PFSK-1 (cell line): Measurements from ENCODE around the gene UBQLN1. TPM values are rescaled to one million over a fixed set of nuclear protein-coding genes. Genes with fewer than 3 reads are reported as not detected.

ENCODE experiments used
- FOXP2 ChIP-seq: optimal IDR thresholded peaks from 2 replicates; pipeline ENCODE3; 2011; ENCODE audit warnings: borderline replicate concordance, control low read depth, inconsistent platforms; ENCODE audit not compliant: insufficient read depth; ENCODE audit errors: extremely low read length, extremely low read depth
- POLR2AphosphoS5 ChIP-seq: IDR thresholded peaks from 2 replicates; pipeline ENCODE4 v1.6.1; 2012; ENCODE audit warnings: low read depth, mild to moderate bottlenecking, control low read depth, low read length, moderate library complexity
- SIN3A ChIP-seq: IDR thresholded peaks from 2 replicates; pipeline ENCODE4 v1.6.1; 2012; ENCODE audit warnings: mild to moderate bottlenecking, low read length, moderate library complexity, borderline replicate concordance; ENCODE audit not compliant: insufficient read depth
- TAF1 ChIP-seq: IDR thresholded peaks from 2 replicates; pipeline ENCODE4 v1.6.1; 2012; ENCODE audit warnings: low read length, control low read depth, borderline replicate concordance; ENCODE audit not compliant: insufficient read depth
- polyA plus RNA-seq: library from polyadenylated mRNA; unstranded; fragments of >200 nt; gene quantifications from one replicate; pipeline ENCODE4 v1.2.1, GENCODE V29; 2012; ENCODE audit warnings: low read depth, missing spikeins; ENCODE audit not compliant: insufficient read length
- TF ChIP-seq, protein P1 (sequence below), 2 experiments: IDR thresholded peaks; 2 replicates each; pipeline versions ENCODE4 v1.6.1 to v1.8.0; 2011 to 2012; ENCODE audit warnings: low read depth in 2 of 2, low read length in 2 of 2, control low read depth in 1 of 2, inconsistent platforms in 1 of 2, mild to moderate bottlenecking in 1 of 2, moderate library complexity in 1 of 2; ENCODE audit not compliant: insufficient read depth in 1 of 2

UBQLN1 gene
- polyA plus RNA-seq: 80.6 TPM

DNA sequence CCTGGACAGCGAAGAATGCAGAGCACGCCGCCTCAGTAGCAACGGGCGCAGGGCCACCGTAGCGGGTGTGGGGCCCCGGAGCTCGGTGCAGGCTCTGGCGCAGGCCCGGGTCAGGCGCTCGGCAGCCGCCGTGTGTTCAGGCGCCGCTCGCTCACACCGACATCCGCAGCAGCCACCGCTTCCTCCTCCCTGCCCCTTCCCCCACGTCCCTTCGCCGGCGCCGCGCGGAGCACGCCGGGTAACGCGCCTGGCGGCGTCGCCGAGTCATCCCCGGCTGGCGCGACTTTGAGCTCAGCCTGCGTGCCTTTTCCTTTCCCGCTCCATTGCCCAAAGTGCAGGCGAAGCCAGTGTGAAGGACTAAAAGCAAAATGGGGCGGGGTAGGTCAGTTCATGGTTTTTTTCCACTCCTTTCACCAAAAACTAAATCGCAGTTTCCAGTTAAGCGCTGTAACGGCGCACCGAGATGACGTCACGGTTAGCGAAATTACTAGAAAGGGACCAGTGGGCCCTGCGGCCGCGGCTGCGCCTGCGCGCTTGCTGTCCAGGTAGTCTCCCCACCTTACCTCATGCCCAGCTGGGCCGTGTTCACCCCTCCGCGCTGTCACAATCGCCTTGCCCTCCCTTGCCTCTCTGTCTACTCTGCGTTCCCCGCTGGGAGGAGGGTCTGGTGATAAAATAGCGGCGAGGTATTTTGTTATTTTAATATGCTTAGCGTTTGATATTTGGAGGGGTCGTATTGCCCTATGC lies at the start of gene UBQLN1:
UBQLN1 (minus strand) TSS at position 191 of the 747 bp plus-strand sequence. CDS start 279 bp downstream, outside the sequence.
- peak; percentile 86 for TF ChIP-seq POLR2AphosphoS5
- peak; percentile 71; the same call in 1 of the 2 replicates for TF ChIP-seq TAF1
- peak; percentile 92 for TF ChIP-seq FOXP2
- TF ChIP-seq, protein P1, sequence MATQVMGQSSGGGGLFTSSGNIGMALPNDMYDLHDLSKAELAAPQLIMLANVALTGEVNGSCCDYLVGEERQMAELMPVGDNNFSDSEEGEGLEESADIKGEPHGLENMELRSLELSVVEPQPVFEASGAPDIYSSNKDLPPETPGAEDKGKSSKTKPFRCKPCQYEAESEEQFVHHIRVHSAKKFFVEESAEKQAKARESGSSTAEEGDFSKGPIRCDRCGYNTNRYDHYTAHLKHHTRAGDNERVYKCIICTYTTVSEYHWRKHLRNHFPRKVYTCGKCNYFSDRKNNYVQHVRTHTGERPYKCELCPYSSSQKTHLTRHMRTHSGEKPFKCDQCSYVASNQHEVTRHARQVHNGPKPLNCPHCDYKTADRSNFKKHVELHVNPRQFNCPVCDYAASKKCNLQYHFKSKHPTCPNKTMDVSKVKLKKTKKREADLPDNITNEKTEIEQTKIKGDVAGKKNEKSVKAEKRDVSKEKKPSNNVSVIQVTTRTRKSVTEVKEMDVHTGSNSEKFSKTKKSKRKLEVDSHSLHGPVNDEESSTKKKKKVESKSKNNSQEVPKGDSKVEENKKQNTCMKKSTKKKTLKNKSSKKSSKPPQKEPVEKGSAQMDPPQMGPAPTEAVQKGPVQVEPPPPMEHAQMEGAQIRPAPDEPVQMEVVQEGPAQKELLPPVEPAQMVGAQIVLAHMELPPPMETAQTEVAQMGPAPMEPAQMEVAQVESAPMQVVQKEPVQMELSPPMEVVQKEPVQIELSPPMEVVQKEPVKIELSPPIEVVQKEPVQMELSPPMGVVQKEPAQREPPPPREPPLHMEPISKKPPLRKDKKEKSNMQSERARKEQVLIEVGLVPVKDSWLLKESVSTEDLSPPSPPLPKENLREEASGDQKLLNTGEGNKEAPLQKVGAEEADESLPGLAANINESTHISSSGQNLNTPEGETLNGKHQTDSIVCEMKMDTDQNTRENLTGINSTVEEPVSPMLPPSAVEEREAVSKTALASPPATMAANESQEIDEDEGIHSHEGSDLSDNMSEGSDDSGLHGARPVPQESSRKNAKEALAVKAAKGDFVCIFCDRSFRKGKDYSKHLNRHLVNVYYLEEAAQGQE (IDR thresholded peaks at IDR 0.05; ENCODE audit: insufficient read depth in 1 of 2, low read depth in 2 of 2, low read length in 2 of 2): peak; percentile 8 to 14; a peak in 1 of 4 replicates
- no peak; the same call in 1 of the 2 replicates for TF ChIP-seq SIN3A

DNA sequence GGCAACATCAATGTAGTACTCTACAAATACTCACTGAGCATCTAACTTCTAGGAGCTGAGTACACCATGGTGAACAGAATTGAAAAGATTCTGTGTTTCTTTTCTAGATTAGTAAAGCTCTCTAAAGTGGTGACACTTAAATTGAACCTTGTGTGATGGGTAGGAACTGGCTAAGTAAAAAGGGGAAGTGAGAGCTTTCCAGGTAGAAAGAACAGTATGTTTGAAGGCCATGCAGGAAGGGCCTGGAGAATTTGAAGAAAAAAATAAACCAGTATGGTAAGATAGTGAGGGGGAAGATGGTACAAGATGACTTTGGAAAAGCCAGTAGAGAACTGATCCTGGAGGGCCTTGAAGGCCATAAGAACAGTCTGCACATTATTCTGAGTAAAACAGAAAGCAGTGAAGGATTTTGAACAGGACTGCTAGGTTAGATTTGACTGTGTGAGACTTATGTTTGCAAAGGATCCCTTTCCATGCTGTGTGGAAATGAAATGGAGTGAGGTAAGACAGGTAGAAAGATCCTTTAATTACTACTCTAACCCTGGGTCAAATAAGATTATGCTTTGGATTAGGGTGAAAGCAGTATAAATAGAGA lies 46.7 kb upstream of the UBQLN1 start:
- TF ChIP-seq TAF1 (no peak), SIN3A (no peak), POLR2AphosphoS5 (no peak), FOXP2 (no peak)
- TF ChIP-seq, protein P1 (IDR thresholded peaks at IDR 0.05; ENCODE audit: insufficient read depth in 1 of 2, low read depth in 2 of 2, low read length in 2 of 2): no peak

DNA sequence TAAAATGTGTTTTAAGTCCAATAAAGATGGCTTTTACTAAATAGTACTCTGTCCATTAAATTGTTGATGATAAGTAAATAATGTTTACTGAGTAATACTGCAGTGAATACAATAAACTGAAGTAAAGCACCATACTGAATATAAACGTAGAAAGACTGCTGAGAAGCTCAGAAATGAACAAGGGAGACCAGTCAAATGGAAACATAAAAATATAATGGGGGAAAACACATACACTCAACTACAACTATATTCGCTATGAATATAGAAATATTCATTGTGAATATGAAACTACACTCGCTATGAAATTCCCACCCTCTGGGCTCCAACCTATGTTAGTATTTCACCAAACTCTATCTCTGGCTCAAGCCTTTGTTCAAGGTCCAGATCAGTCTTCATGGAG lies 41.9 kb upstream of the UBQLN1 start:
- TF ChIP-seq POLR2AphosphoS5 (no peak), TAF1 (no peak), SIN3A (no peak), FOXP2 (no peak)
- TF ChIP-seq, protein P1 (IDR thresholded peaks at IDR 0.05; ENCODE audit: insufficient read depth in 1 of 2, low read depth in 2 of 2, low read length in 2 of 2): no peak

DNA sequence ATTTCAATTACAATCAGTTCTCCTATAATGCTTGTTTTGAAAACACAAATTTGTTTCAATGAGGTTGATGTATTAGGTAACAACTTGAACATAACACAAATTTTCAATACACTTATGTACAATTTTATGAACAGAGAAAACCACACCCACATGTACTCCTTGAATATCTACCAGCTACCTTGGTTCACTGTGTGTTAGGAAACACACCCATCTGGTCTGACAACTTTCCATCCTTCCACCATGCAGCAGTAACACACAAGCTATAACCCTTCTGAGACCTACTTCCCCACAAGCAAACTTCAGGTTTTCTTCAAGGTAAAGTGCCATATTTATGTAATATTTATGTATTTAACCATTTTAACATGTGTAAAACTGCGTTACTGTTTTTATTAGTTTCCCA lies 36.4 kb upstream of the UBQLN1 start:
- TF ChIP-seq, protein P1 (IDR thresholded peaks at IDR 0.05; ENCODE audit: insufficient read depth in 1 of 2, low read depth in 2 of 2, low read length in 2 of 2): no peak
- TF ChIP-seq FOXP2: no peak
- TF ChIP-seq SIN3A: no peak
- no peak for TF ChIP-seq TAF1
- no peak for TF ChIP-seq POLR2AphosphoS5

DNA sequence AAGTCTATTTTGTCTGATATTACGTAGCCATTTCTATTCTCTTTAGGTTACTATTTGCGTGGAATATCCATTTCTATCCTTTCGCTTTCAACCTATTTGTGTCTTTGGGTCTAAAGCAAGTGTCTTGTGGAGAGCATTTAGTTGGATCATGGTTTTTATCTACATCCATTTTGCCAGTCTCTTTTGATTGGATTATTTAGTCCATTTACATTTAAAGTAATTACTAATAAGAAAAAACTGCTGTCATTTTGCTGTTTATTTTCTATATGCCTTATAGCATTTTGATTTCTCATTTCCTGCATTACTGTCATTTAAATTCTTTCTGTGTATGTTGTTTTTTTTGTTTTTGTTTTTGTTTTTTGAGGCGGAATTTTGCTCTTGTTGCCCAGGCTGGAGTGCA lies 26.0 kb upstream of the UBQLN1 start:
- no peak for TF ChIP-seq TAF1
- no peak for TF ChIP-seq SIN3A
- TF ChIP-seq, protein P1 (IDR thresholded peaks at IDR 0.05; ENCODE audit: insufficient read depth in 1 of 2, low read depth in 2 of 2, low read length in 2 of 2): no peak
- no peak for TF ChIP-seq POLR2AphosphoS5
- no peak for TF ChIP-seq FOXP2
